SHP77 (cell line): Measurements from ENCODE around the gene FOXN3.

Experiments used
- DNase-seq, 2 experiments: peaks; one replicate each; lab custom pipeline; 2025; lab: John Stamatoyannopoulos, UW

The FOXN3 gene

GRCh38 chr14:89330236-89331002 is 86.6 kb downstream of the FOXN3 start:
- DNase-seq = no peak

GRCh38 chr14:89327771-89328212 is 89.2 kb downstream of the FOXN3 start:
- DNase-seq = no peak

GRCh38 chr14:89325959-89326358 is 91.1 kb downstream of the FOXN3 start:
- DNase-seq = no peak

- no peak for DNase-seq
Observed at GRCh38 chr14:89325299-89325883, 91.6 kb downstream of the FOXN3 start.

GRCh38 chr14:89324501-89325298 is 92.3 kb downstream of the FOXN3 start:
- DNase-seq = no peak

- DNase-seq = no peak
Observed at GRCh38 chr14:89320381-89321000, 96.5 kb downstream of the FOXN3 start.

- no peak for DNase-seq
Observed at GRCh38 chr14:89319687-89320086, 97.3 kb downstream of the FOXN3 start.

GRCh38 chr14:89317051-89317691 is 99.9 kb downstream of the FOXN3 start:
- no peak for DNase-seq

- DNase-seq = no peak
Observed at GRCh38 chr14:89315493-89316470, 101.3 kb downstream of the FOXN3 start.

- no peak for DNase-seq
Observed at GRCh38 chr14:89314274-89314673, 102.8 kb downstream of the FOXN3 start.

- DNase-seq = no peak
Observed at GRCh38 chr14:89312932-89313331, 104.1 kb downstream of the FOXN3 start.

- DNase-seq = no peak
Observed at GRCh38 chr14:89310211-89310610, 106.8 kb downstream of the FOXN3 start.

GRCh38 chr14:89309670-89310177 is 107.3 kb downstream of the FOXN3 start:
- DNase-seq = no peak

- no peak for DNase-seq
Observed at GRCh38 chr14:89308232-89308959, 108.6 kb downstream of the FOXN3 start.

- no peak for DNase-seq
Observed at GRCh38 chr14:89307409-89307808, 109.6 kb downstream of the FOXN3 start.

GRCh38 chr14:89304972-89305703 is 111.9 kb downstream of the FOXN3 start:
- DNase-seq = peak; percentile 57 to 69

- no peak for DNase-seq
Observed at GRCh38 chr14:89304561-89304960, 112.5 kb downstream of the FOXN3 start.

GRCh38 chr14:89303456-89304435 is 113.3 kb downstream of the FOXN3 start:
- DNase-seq = peak; percentile 95
